Pancreas (tissue), 10 donors: ENCODE measurements around the gene FBXO10. TPM values are rescaled to one million over a fixed set of nuclear protein-coding genes. Genes with fewer than 3 reads are reported as not detected.
"Not testable (repeated sequence)": the region's sequence is repeated elsewhere in the genome, so short reads cannot be mapped to it uniquely, and the experiment has no call there.

ENCODE experiments used
- ATAC-seq, 4 donors: fragments of 200-7000 bp; cut with Tn5 transposase; one replicate each; pipeline versions ENCODE4 v1.8.0 to v1.9.1; 2020; ENCODE audit warnings: mild to moderate bottlenecking in 4 of 4, moderate library complexity in 4 of 4
- DNase-seq, 6 donors: peaks; one replicate each; pipeline ENCODE4 v3.0.0-alpha.2; 2020
- FAIRE-seq: peaks from 2 replicates; lab custom pipeline; 2012; peaks lifted over from hg19 to GRCh38; lab: Jason Lieb, UNC
- H3K27ac ChIP-seq, 4 donors: fragments of 200-600 bp; sonication (generic); 1 replicate in 3 of 4; 2 replicates in 1 of 4; pipeline versions ENCODE4 v1.5.0 to v1.8.0; 2020
- H3K27me3 ChIP-seq, 4 donors: fragments of 200-600 bp; one replicate each; pipeline ENCODE4 v1.8.0; 2021
- H3K36me3 ChIP-seq, 3 donors: fragments of 200-600 bp; sonication (generic) in 1 of 3; one replicate each; pipeline versions ENCODE4 v1.5.0 to v1.8.0; 2020 to 2021
- H3K4me1 ChIP-seq, 3 donors: fragments of 200-600 bp; one replicate each; pipeline ENCODE4 v1.8.0; 2021
- H3K4me3 ChIP-seq, 4 donors: fragments of 200-600 bp; sonication (generic) in 2 of 4; one replicate each; pipeline versions ENCODE4 v1.5.0 to v1.8.0; 2020 to 2021
- H3K9me3 ChIP-seq, 4 donors: fragments of 200-600 bp; one replicate each; pipeline ENCODE4 v1.8.0; 2021
- CTCF ChIP-seq, 4 donors: fragments of 200-600 bp; sonication (generic) in 3 of 4; IDR thresholded peaks; one replicate each; pipeline versions ENCODE4 v1.5.0 to v1.8.0; 2021; ENCODE audit warnings: antibody characterized with exemption in 4 of 4
- WGBS, 2 donors: extraction: QIAGEN DNeasy Blood & Tissue Kit; methylation state at CpG; one replicate each; pipeline ENCODE4 v1.1.7; 2013; 5-methylcytosine and 5-hydroxymethylcytosine counted together
- intact Hi-C, 3 donors: fragments of 100-400 bp; cut with DNase I; formaldehyde crosslinking; loops; one replicate each; pipeline versions ENCODE4 v1.11.1 to v1.14.2; 2022
- polyA plus RNA-seq, 2 donors: library from polyadenylated mRNA; stranded (reverse); fragments of 200-250 nt; gene quantifications; one replicate each; pipeline ENCODE4 v1.2.3, GENCODE V29; 2013
- total RNA-seq, 6 donors: library from RNA; stranded (reverse); fragmentation: NEBNext Ultra II Directional in 4 of 6; extraction: Animal tissue kit (Norgen Biotek cat#: 25700) in 4 of 6; gene quantifications; one replicate each; pipeline versions ENCODE4 v1.2.1 to v1.2.4, GENCODE V29; 2021 to 2023
- donor health status: healthy with polysubstance abuse.
- donor health status: DM: no; HTN: no; CAD: no; lungs with moderate emphysema.
- donor health status: DM: no; HTN: no; CAD: no.
- donor health status: control.
- donor health status: control.
- donor health status: Bipolar disorder and iron deficiency.
- donor health status: DM: yes; HTN: yes; CAD: no.
- donor health status: DM: no; HTN: no; CAD: no.
- donor health status: DM: no; HTN: no; CAD: no.
- donor health status: DM: yes; HTN: yes; CAD: no.

Gene FBXO10
- total and polyA plus RNA-seq, 8 donors: 3.9 to 7.9 (median 6.1) TPM

GRCh38 chr9:37521111-37521510 lies 55.1 kb downstream of the FBXO10 start:
- no peak for FAIRE-seq

GRCh38 chr9:37520641-37521040 lies 55.5 kb downstream of the FBXO10 start:
- peak in 1 of 4 donors; percentile 6 for TF ChIP-seq CTCF (IDR thresholded peaks at IDR 0.05)
- FAIRE-seq (no peak), ATAC-seq (no peak), DNase-seq (peak in 1 of 6 donors; percentile 2)
- 86 to 87% methylated on average over 3 of the region's 3 CpGs for WGBS, 2 donors
- Histone ChIP-seq H3K4me3 (no peak overlapping the region), H3K36me3 (peaks cover 0 to 31% (median 0%) of the 10 kb centered on the region in 3 donors), H3K9me3 (no peaks in the 10 kb centered on the region), H3K4me1 (no peaks in the 10 kb centered on the region), H3K27ac (no peak overlapping the region), H3K27me3 (no peaks in the 10 kb centered on the region)
- intact Hi-C loops: no loop called here

More at GRCh38 chr9:37521111-37521510, 55.1 kb downstream of the FBXO10 start:
- Histone ChIP-seq H3K36me3 (peaks cover 0 to 36% (median 0%) of the 10 kb centered on the region in 3 donors), H3K4me3 (no peak overlapping the region), H3K4me1 (no peaks in the 10 kb centered on the region), H3K27me3 (no peaks in the 10 kb centered on the region), H3K27ac (no peak overlapping the region), H3K9me3 (no peaks in the 10 kb centered on the region)
- DNase-seq (peak in 2 of 6 donors; percentile 13 to 52), ATAC-seq (no peak)
- intact Hi-C loops: no loop called here
- WGBS, 2 donors: 93 to 95% methylated on average over 10 of the region's 10 CpGs
- TF ChIP-seq CTCF (IDR thresholded peaks at IDR 0.05): no peak

- WGBS, 2 donors: 82% methylated on average over 13 of the region's 13 CpGs
- Histone ChIP-seq H3K4me3 (no peak overlapping the region), H3K36me3 (peaks cover 0 to 17% (median 0%) of the 10 kb centered on the region in 3 donors), H3K27ac (no peak overlapping the region), H3K27me3 (no peaks in the 10 kb centered on the region), H3K4me1 (no peaks in the 10 kb centered on the region), H3K9me3 (no peaks in the 10 kb centered on the region)
- TF ChIP-seq CTCF (IDR thresholded peaks at IDR 0.05): no peak
- FAIRE-seq (no peak), DNase-seq (peak in 1 of 6 donors; percentile 17), ATAC-seq (no peak)
- intact Hi-C loops: no loop called here
These were observed 58.3 kb downstream of the FBXO10 start for GRCh38 chr9:37517923-37518322.

GRCh38 chr9:37515620-37516258 lies 60.4 kb downstream of the FBXO10 start:
- no peak for TF ChIP-seq CTCF (IDR thresholded peaks at IDR 0.05)
- no peak for DNase-seq
- no peaks in the 10 kb centered on the region for H3K4me1 ChIP-seq
- H3K9me3 ChIP-seq: no peaks in the 10 kb centered on the region
- no peak overlapping the region for H3K4me3 ChIP-seq
- no peaks in the 10 kb centered on the region for H3K27me3 ChIP-seq
- H3K36me3 ChIP-seq: no peaks in the 10 kb centered on the region
- intact Hi-C loops: no loop called here
- no peak for FAIRE-seq
- no peak overlapping the region for H3K27ac ChIP-seq
- no peak for ATAC-seq
- 91% methylated on average over 14 of the region's 14 CpGs for WGBS, 2 donors

- intact Hi-C loops: no loop called here
- no peaks in the 10 kb centered on the region for H3K36me3 ChIP-seq
These were observed 61.2 kb downstream of the FBXO10 start for GRCh38 chr9:37514999-37515398.

GRCh38 chr9:37514415-37514814 lies 61.8 kb downstream of the FBXO10 start:
- intact Hi-C loops, H3K4me3 ChIP-seq, H3K27ac ChIP-seq, H3K4me1 ChIP-seq, DNase-seq, H3K36me3 ChIP-seq, ATAC-seq, H3K27me3 ChIP-seq, H3K9me3 ChIP-seq, FAIRE-seq: not testable (repeated sequence)
- 96 to 99% methylated on average over 10 of the region's 10 CpGs for WGBS, 2 donors

More at GRCh38 chr9:37514999-37515398, 61.2 kb downstream of the FBXO10 start:
- TF ChIP-seq CTCF (IDR thresholded peaks at IDR 0.05): no peak
- Histone ChIP-seq H3K27ac (no peak overlapping the region), H3K9me3 (no peaks in the 10 kb centered on the region), H3K27me3 (no peaks in the 10 kb centered on the region), H3K4me3 (no peak overlapping the region), H3K4me1 (no peaks in the 10 kb centered on the region)
- no peak for DNase-seq
- no peak for ATAC-seq
- FAIRE-seq: no peak
- 93 to 98% methylated on average over 7 of the region's 7 CpGs for WGBS, 2 donors
